Body of pancreas (tissue), 4 donors: ENCODE data around the gene ULK1. TPM values are rescaled to one million over a fixed set of nuclear protein-coding genes. Genes with fewer than 3 reads are reported as not detected.

Experiments used
- ATAC-seq: fragments of 150-250 bp; one replicate; pipeline ENCODE4 v1.9.1; 2016
- DNase-seq, 4 donors: peaks; one replicate each; pipeline ENCODE4 v3.0.0-alpha.2; 2019
- H3K27ac ChIP-seq, 4 donors: fragments of 200-600 bp; sonication (generic); 1 replicate in 3 of 4; 2 replicates in 1 of 4; pipeline versions ENCODE4 v1.5.1 to v1.6.1; 2016 to 2019; ENCODE audit warnings: mild to moderate bottlenecking in 1 of 4, mixed read lengths in 1 of 4, moderate library complexity in 1 of 4
- H3K27me3 ChIP-seq, 2 donors: fragments of 200-600 bp; sonication (generic); one replicate each; pipeline ENCODE4 v1.6.0; 2016; ENCODE audit warnings: mild to moderate bottlenecking in 1 of 2
- H3K36me3 ChIP-seq, 2 donors: fragments of 200-600 bp; sonication (generic); replicated peaks in 1 of 2; 2 replicates each; pipeline ENCODE4 v1.5.1; 2016; ENCODE audit warnings: low read depth in 2 of 2; ENCODE audit not compliant: insufficient read depth in 1 of 2
- H3K4me1 ChIP-seq: fragments of 200-600 bp; sonication (generic); one replicate; pipeline ENCODE4 v1.6.0; 2016
- H3K4me3 ChIP-seq, 2 donors: fragments of 200-600 bp; sonication (generic); 1 replicate in 1 of 2; 2 replicates in 1 of 2; pipeline ENCODE4 v1.5.1; 2016 to 2019
- H3K9me3 ChIP-seq, 3 donors: fragments of 200-600 bp; sonication (generic); 1 replicate in 2 of 3; 2 replicates in 1 of 3; pipeline ENCODE4 v1.5.1; 2016
- POLR2A ChIP-seq, 3 donors: fragments of 450-650 bp; IDR thresholded peaks; one replicate each; pipeline ENCODE4 v1.6.1; 2016; ENCODE audit warnings: antibody characterized with exemption in 3 of 3, mild to moderate bottlenecking in 2 of 3
- WGBS, 2 donors: methylation state at CpG; one replicate each; pipeline ENCODE4 v1.1.5; 2017; 5-methylcytosine and 5-hydroxymethylcytosine counted together
- intact Hi-C: fragments of 100-400 bp; cut with DNase I; formaldehyde crosslinking; loops from one replicate; pipeline ENCODE4 v1.15.1; 2023
- total RNA-seq, 2 donors: library from RNA; depleted of rRNA; stranded (reverse); fragments of >200 nt; gene quantifications; one replicate each; pipeline ENCODE4 v1.1.0, GENCODE V29; 2016
- TF ChIP-seq, protein P1 (sequence below), 7 experiments: fragments of 450-650 bp in 4 of 7; fragments of 200-600 bp in 3 of 7; sonication (generic) in 3 of 7; IDR thresholded peaks; one replicate each; pipeline ENCODE4 v1.5.1; 2016 to 2019; ENCODE audit warnings: antibody characterized with exemption in 7 of 7

Gene ULK1
- total RNA-seq, 2 donors from 2014 or later = 29.1 to 59.3 TPM

DNA sequence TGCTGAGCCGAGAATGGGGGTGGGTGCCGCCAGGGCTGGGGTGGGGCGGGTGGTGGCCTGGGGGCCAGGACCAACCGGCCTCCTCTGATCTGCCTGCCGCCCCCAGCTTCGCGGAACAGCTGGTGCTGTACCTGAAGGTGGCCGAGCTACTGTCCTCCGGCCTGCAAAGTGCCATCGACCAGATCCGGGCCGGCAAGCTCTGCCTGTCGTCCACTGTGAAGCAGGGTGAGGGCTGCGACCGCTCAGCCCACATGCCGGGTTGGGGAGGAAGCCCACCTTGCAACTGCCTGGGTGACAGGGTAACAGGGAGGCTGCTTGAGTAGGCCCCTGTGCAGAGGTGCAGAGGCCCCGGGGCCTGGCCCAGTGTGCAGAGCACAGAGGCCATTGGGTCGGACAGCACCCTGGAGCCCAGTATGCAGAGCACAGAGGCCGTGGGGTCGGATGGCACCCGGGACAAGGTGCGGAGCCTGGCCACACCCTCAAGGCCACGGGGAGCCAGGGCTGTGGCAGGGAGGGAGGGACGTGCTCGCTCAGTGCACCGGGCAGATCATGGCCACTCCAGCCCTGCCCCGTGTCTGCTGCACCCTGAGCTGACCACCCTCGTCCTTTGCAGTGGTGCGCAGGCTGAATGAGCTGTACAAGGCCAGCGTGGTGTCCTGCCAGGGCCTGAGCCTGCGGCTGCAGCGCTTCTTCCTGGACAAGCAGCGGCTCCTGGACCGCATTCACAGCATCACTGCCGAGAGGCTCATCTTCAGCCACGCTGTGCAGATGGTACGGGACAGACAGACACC, 25.1 kb downstream of the ULK1 start:
- peaks cover 31 to 40% of the 10 kb centered on the region in 2 donors for H3K36me3 ChIP-seq
- no peak overlapping the region for H3K27ac ChIP-seq

DNA sequence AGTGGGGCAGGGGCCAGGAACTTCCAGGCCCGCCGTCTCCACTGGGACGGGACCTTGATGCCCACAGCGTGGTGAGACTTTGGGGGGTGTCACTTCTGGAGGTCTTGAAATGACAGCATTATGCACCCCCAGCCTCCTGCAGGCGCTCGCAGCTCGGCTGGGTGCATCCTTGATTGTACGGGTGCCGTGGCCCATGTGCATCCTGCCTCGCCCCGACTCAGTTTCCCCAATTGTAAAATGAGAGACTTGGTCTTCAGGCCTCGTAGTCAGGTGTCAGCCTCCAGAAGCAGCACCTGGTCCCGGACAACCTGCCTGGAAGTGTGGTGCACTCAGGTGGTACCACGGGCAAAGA, 25.7 kb downstream of the ULK1 start:
- no peak for TF ChIP-seq POLR2A (IDR thresholded peaks at IDR 0.05)
- TF ChIP-seq, protein P1, sequence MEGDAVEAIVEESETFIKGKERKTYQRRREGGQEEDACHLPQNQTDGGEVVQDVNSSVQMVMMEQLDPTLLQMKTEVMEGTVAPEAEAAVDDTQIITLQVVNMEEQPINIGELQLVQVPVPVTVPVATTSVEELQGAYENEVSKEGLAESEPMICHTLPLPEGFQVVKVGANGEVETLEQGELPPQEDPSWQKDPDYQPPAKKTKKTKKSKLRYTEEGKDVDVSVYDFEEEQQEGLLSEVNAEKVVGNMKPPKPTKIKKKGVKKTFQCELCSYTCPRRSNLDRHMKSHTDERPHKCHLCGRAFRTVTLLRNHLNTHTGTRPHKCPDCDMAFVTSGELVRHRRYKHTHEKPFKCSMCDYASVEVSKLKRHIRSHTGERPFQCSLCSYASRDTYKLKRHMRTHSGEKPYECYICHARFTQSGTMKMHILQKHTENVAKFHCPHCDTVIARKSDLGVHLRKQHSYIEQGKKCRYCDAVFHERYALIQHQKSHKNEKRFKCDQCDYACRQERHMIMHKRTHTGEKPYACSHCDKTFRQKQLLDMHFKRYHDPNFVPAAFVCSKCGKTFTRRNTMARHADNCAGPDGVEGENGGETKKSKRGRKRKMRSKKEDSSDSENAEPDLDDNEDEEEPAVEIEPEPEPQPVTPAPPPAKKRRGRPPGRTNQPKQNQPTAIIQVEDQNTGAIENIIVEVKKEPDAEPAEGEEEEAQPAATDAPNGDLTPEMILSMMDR (IDR thresholded peaks at IDR 0.05) = no peak
- no peaks in the 10 kb centered on the region for H3K27me3 ChIP-seq
- no peaks in the 10 kb centered on the region for H3K4me1 ChIP-seq
- H3K9me3 ChIP-seq = no peaks in the 10 kb centered on the region
- intact Hi-C loops = no loop called here
- ATAC-seq (no peak), DNase-seq (peak in 1 of 4 donors; percentile 5)
- WGBS, 2 donors = 96 to 98% methylated on average over 8 to 14 of the region's 14 CpGs
- no peak overlapping the region for H3K4me3 ChIP-seq
- H3K36me3 ChIP-seq = peaks cover 29 to 35% of the 10 kb centered on the region in 2 donors
- no peak overlapping the region for H3K27ac ChIP-seq

More for the DNA sequence above, 25.1 kb downstream of the ULK1 start:
- Histone ChIP-seq H3K27me3 (no peaks in the 10 kb centered on the region), H3K9me3 (no peaks in the 10 kb centered on the region), H3K4me3 (no peak overlapping the region), H3K4me1 (no peaks in the 10 kb centered on the region)
- DNase-seq = peak in 2 of 4 donors; percentile 10 to 12
- intact Hi-C loops = no loop called here
- TF ChIP-seq POLR2A (IDR thresholded peaks at IDR 0.05) = no peak
- TF ChIP-seq, protein P1 (IDR thresholded peaks at IDR 0.05) = no peak
- WGBS, 2 donors = 77 to 89% methylated on average over 5 to 37 of the region's 37 CpGs
- ATAC-seq = no peak

DNA sequence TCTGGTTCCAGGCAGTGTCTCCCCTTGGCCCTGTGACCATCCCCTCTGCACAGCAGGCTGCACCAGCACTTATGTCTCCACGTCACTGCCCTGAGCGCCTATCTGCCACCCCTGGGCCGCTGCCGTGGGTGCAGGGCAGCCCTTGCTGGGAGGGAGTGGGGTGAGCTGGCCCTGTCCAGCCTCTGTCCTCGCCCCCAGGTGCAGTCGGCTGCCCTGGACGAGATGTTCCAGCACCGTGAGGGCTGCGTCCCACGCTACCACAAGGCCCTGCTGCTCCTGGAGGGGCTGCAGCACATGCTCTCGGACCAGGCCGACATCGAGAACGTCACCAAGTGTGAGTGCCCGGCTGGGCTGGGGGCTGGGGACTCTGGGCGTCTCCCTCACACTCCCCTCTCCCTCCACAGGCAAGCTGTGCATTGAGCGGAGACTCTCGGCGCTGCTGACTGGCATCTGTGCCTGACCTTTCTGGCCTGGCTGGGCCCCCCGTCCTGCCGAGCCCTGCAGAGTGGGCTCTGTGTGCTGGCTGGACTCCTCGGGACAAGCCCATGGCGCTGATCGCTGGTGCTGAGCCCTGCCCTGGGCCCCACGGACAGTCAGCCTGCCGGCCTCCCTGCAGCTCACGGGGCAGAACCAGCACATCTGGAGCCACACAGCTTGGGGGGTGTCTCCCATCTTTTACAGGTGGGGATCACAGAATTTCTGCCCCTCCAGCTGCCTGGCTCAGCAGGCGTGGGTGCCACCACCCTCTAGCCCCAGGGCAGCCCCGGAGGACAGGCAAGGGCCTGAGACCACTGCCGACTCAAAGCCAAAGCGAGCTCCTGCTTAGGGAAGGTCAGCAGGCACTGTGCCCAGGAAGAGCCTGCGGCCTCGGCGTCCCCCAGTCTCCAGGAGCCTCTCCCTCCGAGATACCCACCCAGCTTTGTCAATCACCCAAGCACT, 26.7 kb downstream of the ULK1 start:
- intact Hi-C loops = no loop called here

DNA sequence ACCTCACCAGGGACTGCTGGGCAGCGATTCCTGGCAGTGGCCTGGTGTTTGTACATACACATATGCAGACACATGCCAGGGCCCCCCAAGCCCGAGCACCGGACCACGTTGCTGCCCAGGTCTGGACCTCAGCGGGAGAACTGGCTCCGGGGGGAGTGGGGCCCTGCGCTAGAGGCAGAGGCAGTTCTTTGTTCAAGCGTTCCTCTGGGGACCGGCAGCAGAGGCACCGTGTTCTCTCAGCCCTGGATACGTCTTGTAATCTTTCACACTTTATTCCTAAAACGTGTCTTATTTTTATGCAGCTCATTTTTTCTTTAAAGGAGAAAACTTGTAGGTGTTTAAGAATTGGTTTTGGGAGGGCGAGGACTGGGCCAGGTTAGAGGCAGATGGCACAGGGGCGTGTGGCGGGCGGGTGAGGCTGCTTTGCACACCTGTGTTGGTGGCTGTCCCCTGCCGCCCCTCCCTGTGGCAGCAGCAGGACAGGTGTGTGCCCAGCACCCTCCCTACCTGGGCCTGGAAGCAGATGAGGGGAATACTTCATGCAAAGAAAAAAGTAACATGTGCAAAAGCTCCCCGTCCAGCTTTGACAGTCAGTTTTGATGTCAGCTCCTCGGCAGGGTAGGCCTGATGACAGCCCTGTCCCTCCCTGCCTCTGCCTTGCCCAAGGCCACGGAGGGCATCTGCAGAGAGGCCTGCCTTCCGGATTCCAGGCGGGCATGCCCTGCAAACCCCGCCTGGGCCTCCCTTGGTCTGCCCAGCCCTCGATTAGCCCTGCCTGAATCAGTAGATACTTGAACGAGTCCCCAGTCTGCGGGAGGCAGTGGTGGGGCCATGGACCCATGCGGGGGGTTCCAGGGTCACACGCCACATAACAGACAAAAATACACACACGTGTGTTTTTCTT, 27.7 kb downstream of the ULK1 start:
- no peak for ATAC-seq
- WGBS, 2 donors = 81 to 89% methylated on average over 22 to 29 of the region's 29 CpGs
- H3K4me3 ChIP-seq = no peak overlapping the region
- H3K27me3 ChIP-seq = no peaks in the 10 kb centered on the region
- intact Hi-C loops = no loop called here
- DNase-seq = no peak
- peaks cover 12 to 19% of the 10 kb centered on the region in 2 donors for H3K36me3 ChIP-seq
- no peak for TF ChIP-seq POLR2A (IDR thresholded peaks at IDR 0.05)
- TF ChIP-seq, protein P1 (IDR thresholded peaks at IDR 0.05) = no peak
- H3K4me1 ChIP-seq = no peaks in the 10 kb centered on the region
- no peaks in the 10 kb centered on the region for H3K9me3 ChIP-seq
- no peak overlapping the region for H3K27ac ChIP-seq

More for the DNA sequence above, 26.7 kb downstream of the ULK1 start:
- DNase-seq (peak in 1 of 4 donors; percentile 8), ATAC-seq (no peak)
- TF ChIP-seq, protein P1 (IDR thresholded peaks at IDR 0.05) = no peak
- TF ChIP-seq POLR2A (IDR thresholded peaks at IDR 0.05) = no peak
- no peaks in the 10 kb centered on the region for H3K4me1 ChIP-seq
- no peak overlapping the region for H3K27ac ChIP-seq
- no peaks in the 10 kb centered on the region for H3K9me3 ChIP-seq
- no peak overlapping the region for H3K4me3 ChIP-seq
- H3K36me3 ChIP-seq = peaks cover 18 to 26% of the 10 kb centered on the region in 2 donors
- WGBS, 2 donors = 88 to 91% methylated on average over 13 to 33 of the region's 35 CpGs
- H3K27me3 ChIP-seq = no peaks in the 10 kb centered on the region
